Erythroblast (primary cell): Measurements from ENCODE around the gene MAGEC2.

Experiments used
- GATA1 ChIP-seq: IDR thresholded peaks from 2 replicates; pipeline ENCODE4 v1.6.1; 2011; ENCODE audit warnings: low read depth, mild to moderate bottlenecking, control low read depth, low read length, moderate library complexity
- POLR2A ChIP-seq: IDR thresholded peaks from 2 replicates; pipeline ENCODE4 v1.6.1; 2011; ENCODE audit warnings: mild to moderate bottlenecking, low read length

GRCh38 chrX:142186103-142186502 is 19.0 kb downstream of the MAGEC2 start:
- no peak for TF ChIP-seq POLR2A
- TF ChIP-seq GATA1, result no peak
